Suprapubic skin (tissue), 4 donors: Measurements from ENCODE around the gene BMP10. TPM values are rescaled to one million over a fixed set of nuclear protein-coding genes. Genes with fewer than 3 reads are reported as not detected.
A peak's percentile ranks its signal among the peaks of the same experiment; 100 is the strongest.

Experiments
- DNase-seq, 2 donors: peaks; one replicate each; pipeline ENCODE4 v3.0.0-alpha.2; 2019; ENCODE audit warnings: low spot score in 2 of 2
- H3K27ac ChIP-seq: fragments of 200-600 bp; sonication (generic); one replicate; pipeline ENCODE4 v1.5.1; 2019
- H3K27me3 ChIP-seq: fragments of 200-600 bp; sonication (generic); one replicate; pipeline ENCODE4 v1.5.1; 2019
- H3K36me3 ChIP-seq: fragments of 200-600 bp; sonication (generic); one replicate; pipeline ENCODE4 v1.5.1; 2019
- H3K4me1 ChIP-seq: fragments of 200-600 bp; sonication (generic); one replicate; pipeline ENCODE4 v1.5.1; 2019
- H3K4me3 ChIP-seq: fragments of 200-600 bp; sonication (generic); one replicate; pipeline ENCODE4 v1.5.1; 2019; ENCODE audit warnings: mild to moderate bottlenecking
- H3K9me3 ChIP-seq: fragments of 200-600 bp; sonication (generic); one replicate; pipeline ENCODE4 v1.5.1; 2019
- EP300 ChIP-seq: sonication (generic); formaldehyde crosslinking; IDR thresholded peaks from one replicate; pipeline ENCODE4 v1.6.1; 2017; ENCODE audit warnings: antibody characterized with exemption
- POLR2A ChIP-seq, 2 donors: fragments of 450-650 bp; IDR thresholded peaks; one replicate each; pipeline ENCODE4 v1.6.1; 2017; ENCODE audit warnings: antibody characterized with exemption in 2 of 2, mild to moderate bottlenecking in 2 of 2, moderate library complexity in 2 of 2
- POLR2AphosphoS5 ChIP-seq, 3 donors: sonication (generic); formaldehyde crosslinking; IDR thresholded peaks; one replicate each; pipeline ENCODE4 v1.6.1; 2017; ENCODE audit warnings: antibody characterized with exemption in 3 of 3
- WGBS: methylation state at CpG from one replicate; pipeline ENCODE4 v1.1.5; 2018; 5-methylcytosine and 5-hydroxymethylcytosine counted together
- total RNA-seq, 4 donors: library from RNA; depleted of rRNA; stranded (reverse); fragments of >200 nt; gene quantifications; one replicate each; pipeline ENCODE4 v1.1.0, GENCODE V29; 2016
- TF ChIP-seq, protein P1 (sequence below), 2 donors: fragments of 200-600 bp in 1 of 2; fragments of 450-650 bp in 1 of 2; sonication (generic) in 1 of 2; IDR thresholded peaks; one replicate each; pipeline ENCODE4 v1.5.1; 2016 to 2019; ENCODE audit warnings: antibody characterized with exemption in 2 of 2, mild to moderate bottlenecking in 1 of 2, moderate library complexity in 1 of 2

The BMP10 gene
- total RNA-seq, 4 donors from 2014 or later: not detected

DNA sequence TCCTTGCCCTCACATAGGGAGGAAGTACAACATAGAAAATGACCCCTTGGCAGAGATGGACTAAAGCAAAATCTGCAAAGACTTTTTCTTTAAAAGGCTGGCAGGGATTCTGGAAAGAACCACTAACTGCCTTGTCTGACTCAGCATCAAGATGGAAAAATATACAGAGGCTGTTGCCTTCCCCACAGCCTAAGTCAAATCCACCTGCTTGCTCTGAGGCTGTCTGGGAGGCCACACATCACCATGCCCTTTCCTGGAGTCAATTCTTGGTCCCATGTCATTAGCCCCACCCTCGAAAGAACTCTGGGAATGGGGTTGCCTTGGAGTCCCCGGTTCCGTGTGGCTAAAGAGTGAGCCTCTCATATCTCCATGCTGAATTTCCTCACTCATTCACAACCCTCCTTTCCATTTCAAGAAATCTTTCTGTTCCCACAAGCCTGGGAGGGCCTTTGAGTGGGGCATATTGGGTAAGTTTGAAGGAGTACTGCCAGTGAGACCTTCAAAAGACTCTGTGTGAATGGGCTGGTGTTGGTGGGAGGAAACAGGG is 39.4 kb downstream of the BMP10 start:
- TF ChIP-seq EP300: no peak
- H3K4me1 ChIP-seq: peaks cover 58% of the 10 kb centered on the region
- WGBS: 66% methylated on average over 3 of the region's 3 CpGs
- H3K36me3 ChIP-seq: no peaks in the 10 kb centered on the region
- no peak overlapping the region for H3K4me3 ChIP-seq
- DNase-seq: no peak
- H3K27ac ChIP-seq: peak overlapping the region; percentile 82
- H3K27me3 ChIP-seq: no peaks in the 10 kb centered on the region
- no peaks in the 10 kb centered on the region for H3K9me3 ChIP-seq

DNA sequence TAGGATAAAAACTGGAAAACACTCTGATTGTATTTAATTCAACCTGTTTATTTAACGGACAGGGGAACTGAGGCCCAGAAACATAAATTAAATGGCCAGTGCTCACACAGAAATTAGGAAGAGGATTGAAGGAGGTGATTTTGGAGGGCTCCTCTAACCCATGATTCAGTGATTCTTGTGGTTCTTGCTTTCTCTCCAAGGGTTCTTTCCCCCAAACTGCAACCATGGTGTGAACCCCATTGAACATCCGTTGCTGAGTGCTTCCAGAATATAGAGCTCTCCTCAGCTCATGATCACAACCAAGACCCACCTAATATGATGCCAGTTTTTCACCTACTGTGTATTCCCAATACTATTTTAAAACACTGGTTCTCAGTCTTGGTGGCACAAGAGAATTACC is 41.4 kb downstream of the BMP10 start:
- no peak for TF ChIP-seq POLR2AphosphoS5 (IDR thresholded peaks at IDR 0.05)
- no peaks in the 10 kb centered on the region for H3K36me3 ChIP-seq
- no peaks in the 10 kb centered on the region for H3K9me3 ChIP-seq
- WGBS: 41% methylated on average over 2 of the region's 2 CpGs
- H3K27ac ChIP-seq: peak overlapping the region; percentile 76
- DNase-seq: no peak
- no peak overlapping the region for H3K4me3 ChIP-seq
- no peaks in the 10 kb centered on the region for H3K27me3 ChIP-seq
- peaks cover 51% of the 10 kb centered on the region for H3K4me1 ChIP-seq

DNA sequence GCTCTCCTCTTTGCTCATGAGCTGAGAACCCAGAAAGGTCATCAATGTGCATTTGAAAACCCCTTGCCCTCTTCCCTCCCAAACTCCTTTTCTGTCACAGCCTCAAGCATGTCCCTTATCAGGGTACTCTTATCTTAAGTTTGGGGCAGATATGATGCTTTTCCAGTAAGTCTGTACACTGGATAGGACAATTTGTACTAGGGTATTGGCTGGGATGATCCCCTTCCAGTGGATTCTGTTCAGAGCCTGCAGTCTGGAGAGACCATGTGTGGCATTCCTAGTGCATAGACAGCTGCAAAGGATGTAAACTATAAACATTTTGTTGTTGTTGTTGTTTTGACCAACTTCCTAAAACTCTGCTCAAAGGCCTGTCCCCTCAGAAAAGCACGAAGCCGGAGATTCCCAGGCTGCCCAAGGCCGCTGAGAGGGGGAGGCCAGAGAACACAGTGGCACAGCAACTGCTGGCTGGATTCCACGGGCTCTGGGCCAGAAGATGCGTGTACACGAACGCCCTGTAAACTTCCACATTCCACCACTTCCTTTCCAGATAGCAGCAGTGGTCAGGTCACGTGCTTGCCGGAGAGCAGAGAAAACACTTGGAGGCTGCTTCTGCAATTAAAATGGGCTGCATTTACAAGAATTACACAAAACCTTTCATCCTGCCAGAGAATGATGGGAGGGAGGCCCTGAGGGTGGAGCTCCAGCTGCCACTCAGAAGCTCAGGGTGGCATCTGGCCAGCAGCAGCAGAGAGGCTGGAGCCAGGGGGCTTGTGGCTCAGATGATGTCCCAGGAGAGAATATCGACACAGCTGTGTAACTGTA is 42.1 kb downstream of the BMP10 start:
- Histone ChIP-seq H3K9me3 (no peaks in the 10 kb centered on the region), H3K36me3 (no peaks in the 10 kb centered on the region), H3K4me1 (peaks cover 51% of the 10 kb centered on the region), H3K4me3 (no peak overlapping the region), H3K27ac (peak overlapping the region; percentile 76), H3K27me3 (no peaks in the 10 kb centered on the region)
- no peak for TF ChIP-seq POLR2A (IDR thresholded peaks at IDR 0.05)
- TF ChIP-seq POLR2AphosphoS5 (IDR thresholded peaks at IDR 0.05): peak in 2 of 3 donors; percentile 59 to 84
- 0% methylated on average over 5 of the region's 10 CpGs for WGBS
- DNase-seq: peak; percentile 92 to 96

DNA sequence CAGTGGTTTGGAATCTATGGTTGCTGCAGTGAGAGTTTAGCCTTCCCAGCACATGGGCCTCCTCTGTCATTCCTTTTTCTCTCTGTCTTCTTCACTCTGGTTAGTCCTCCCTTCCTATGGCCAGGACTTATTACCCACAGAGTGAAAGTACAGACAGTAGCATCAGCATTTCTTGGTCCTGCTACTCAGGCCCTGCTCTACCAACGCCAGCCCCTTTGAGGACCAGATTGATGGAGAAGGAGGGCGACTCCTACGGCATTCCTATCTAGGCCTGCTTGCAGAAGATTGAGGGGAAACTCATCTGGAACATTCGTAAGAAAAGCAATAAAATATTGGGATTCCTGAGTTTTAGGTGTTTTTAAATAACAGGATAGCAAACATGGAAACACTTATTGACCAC is 43.5 kb downstream of the BMP10 start:
- TF ChIP-seq POLR2AphosphoS5 (IDR thresholded peaks at IDR 0.05) (no peak), POLR2A (IDR thresholded peaks at IDR 0.05) (no peak), EP300 (no peak)
- TF ChIP-seq, protein P1, sequence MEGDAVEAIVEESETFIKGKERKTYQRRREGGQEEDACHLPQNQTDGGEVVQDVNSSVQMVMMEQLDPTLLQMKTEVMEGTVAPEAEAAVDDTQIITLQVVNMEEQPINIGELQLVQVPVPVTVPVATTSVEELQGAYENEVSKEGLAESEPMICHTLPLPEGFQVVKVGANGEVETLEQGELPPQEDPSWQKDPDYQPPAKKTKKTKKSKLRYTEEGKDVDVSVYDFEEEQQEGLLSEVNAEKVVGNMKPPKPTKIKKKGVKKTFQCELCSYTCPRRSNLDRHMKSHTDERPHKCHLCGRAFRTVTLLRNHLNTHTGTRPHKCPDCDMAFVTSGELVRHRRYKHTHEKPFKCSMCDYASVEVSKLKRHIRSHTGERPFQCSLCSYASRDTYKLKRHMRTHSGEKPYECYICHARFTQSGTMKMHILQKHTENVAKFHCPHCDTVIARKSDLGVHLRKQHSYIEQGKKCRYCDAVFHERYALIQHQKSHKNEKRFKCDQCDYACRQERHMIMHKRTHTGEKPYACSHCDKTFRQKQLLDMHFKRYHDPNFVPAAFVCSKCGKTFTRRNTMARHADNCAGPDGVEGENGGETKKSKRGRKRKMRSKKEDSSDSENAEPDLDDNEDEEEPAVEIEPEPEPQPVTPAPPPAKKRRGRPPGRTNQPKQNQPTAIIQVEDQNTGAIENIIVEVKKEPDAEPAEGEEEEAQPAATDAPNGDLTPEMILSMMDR (IDR thresholded peaks at IDR 0.05): no peak
- H3K4me3 ChIP-seq: no peak overlapping the region
- H3K27ac ChIP-seq: no peak overlapping the region
- no peak for DNase-seq
- peaks cover 45% of the 10 kb centered on the region for H3K4me1 ChIP-seq
- no peaks in the 10 kb centered on the region for H3K27me3 ChIP-seq
- 97% methylated on average over 4 of the region's 4 CpGs for WGBS
- H3K9me3 ChIP-seq: no peaks in the 10 kb centered on the region
- H3K36me3 ChIP-seq: peaks cover 8% of the 10 kb centered on the region

DNA sequence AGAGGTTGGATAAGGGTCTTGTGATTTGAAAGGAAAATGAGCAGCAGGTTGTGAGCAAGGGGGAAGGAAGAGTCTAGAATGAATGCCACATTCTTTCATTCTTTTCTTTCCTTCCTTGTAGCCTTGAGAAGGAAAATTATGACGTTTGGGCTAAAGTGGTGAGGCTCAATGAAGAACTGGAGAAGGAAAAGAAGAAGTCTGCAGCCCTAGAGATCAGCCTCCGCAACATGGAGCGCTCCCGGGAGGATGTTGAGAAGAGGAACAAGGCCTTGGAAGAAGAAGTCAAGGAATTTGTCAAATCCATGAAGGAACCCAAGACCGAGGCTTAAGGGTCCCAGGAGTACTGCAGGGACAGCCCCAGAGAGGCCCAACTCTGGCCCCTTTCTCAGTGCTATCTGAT is 45.3 kb downstream of the BMP10 start:
- Histone ChIP-seq H3K27ac (no peak overlapping the region), H3K4me3 (no peak overlapping the region), H3K36me3 (peaks cover 13% of the 10 kb centered on the region), H3K27me3 (no peaks in the 10 kb centered on the region), H3K9me3 (no peaks in the 10 kb centered on the region), H3K4me1 (peaks cover 27% of the 10 kb centered on the region)
- no peak for TF ChIP-seq POLR2A (IDR thresholded peaks at IDR 0.05)
- no peak for TF ChIP-seq POLR2AphosphoS5 (IDR thresholded peaks at IDR 0.05)
- TF ChIP-seq, protein P1 (IDR thresholded peaks at IDR 0.05): no peak
- TF ChIP-seq EP300: no peak
- 83% methylated on average over 5 of the region's 5 CpGs for WGBS
- DNase-seq: no peak

DNA sequence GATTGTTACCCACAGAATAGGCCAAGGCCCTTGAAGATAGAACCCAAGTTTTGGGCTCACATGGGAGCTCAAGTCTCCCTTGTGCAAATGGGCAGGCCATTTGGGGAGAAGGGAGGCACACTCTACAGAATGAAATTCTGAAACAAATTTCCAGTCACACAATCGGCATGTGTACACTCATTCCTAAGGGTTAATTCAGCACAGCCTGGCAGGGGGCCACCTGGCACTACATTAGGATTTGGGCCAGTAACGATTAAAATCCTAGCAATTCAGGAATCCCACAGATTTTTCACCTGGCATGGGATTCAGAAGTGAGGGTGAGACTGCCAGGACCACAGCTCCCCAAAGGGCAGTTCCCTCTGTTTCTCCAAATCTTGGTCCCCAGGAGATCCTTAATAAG is 46.4 kb downstream of the BMP10 start:
- no peak for DNase-seq
- no peak for TF ChIP-seq EP300
- no peak overlapping the region for H3K4me3 ChIP-seq
- no peaks in the 10 kb centered on the region for H3K27me3 ChIP-seq
- H3K36me3 ChIP-seq: peaks cover 13% of the 10 kb centered on the region
- peaks cover 18% of the 10 kb centered on the region for H3K4me1 ChIP-seq
- 36% methylated on average over 2 of the region's 2 CpGs for WGBS
- H3K9me3 ChIP-seq: no peaks in the 10 kb centered on the region
- no peak overlapping the region for H3K27ac ChIP-seq

DNA sequence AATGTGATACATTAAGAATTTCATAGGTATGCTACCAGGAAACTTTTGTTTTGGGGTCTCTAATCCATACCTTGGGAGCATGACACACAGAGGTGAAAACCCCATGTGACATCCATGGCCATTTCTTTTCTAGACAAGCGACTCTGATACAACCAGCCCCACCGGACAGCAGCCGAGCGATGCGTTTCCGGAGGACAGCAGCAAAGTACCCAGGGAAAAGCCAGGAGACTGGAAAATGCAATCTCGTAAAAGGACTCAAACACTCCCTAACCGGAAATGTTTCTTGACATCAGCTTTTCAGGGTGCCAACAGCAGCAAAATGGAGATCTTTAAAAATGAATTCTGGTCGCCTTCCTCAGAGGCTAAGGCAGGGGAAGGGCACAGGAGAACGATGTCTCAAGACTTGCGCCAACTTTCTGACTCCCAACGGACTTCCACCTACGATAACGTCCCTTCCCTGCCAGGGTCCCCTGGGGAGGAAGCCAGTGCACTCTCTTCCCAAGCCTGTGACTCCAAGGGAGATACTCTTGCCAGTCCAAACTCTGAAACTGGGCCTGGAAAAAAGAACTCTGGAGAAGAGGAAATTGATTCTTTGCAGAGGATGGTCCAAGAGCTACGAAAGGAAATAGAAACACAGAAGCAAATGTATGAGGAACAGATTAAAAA is 48.9 kb downstream of the BMP10 start:
- H3K27ac ChIP-seq: no peak overlapping the region
- DNase-seq: no peak
- no peaks in the 10 kb centered on the region for H3K9me3 ChIP-seq
- H3K36me3 ChIP-seq: peaks cover 18% of the 10 kb centered on the region
- TF ChIP-seq, protein P1 (IDR thresholded peaks at IDR 0.05): no peak
- 94% methylated on average over 15 of the region's 15 CpGs for WGBS
- H3K27me3 ChIP-seq: no peaks in the 10 kb centered on the region
- no peak overlapping the region for H3K4me3 ChIP-seq
- H3K4me1 ChIP-seq: no peaks in the 10 kb centered on the region
